Measurements from ENCODE around the gene PSMB7. TPM values are rescaled to one million over a fixed set of nuclear protein-coding genes. Genes with fewer than 3 reads are reported as not detected.

Gene PSMB7
- total RNA-seq, 1 donor, result 209 TPM

DNA sequence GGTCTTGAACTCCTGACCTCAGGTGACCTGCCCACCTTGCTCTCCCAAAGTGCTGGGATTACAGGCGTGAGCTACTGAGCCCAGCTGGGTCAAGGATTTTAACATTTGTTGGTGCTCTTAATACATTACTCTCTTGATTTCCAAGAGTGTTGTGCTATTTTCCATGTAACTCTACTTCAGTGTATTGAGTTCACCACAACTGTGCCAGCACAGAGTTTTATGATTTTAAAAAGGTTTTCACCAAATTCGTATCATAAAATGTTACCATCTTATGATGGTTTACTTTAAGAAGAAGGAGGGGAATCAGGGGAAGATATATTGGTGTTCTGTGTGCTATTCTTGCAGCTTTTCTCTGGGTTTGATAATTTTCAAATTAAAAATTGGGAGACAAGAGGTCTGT is 28.4 kb upstream of the PSMB7 start:
- TF ChIP-seq, protein P1, sequence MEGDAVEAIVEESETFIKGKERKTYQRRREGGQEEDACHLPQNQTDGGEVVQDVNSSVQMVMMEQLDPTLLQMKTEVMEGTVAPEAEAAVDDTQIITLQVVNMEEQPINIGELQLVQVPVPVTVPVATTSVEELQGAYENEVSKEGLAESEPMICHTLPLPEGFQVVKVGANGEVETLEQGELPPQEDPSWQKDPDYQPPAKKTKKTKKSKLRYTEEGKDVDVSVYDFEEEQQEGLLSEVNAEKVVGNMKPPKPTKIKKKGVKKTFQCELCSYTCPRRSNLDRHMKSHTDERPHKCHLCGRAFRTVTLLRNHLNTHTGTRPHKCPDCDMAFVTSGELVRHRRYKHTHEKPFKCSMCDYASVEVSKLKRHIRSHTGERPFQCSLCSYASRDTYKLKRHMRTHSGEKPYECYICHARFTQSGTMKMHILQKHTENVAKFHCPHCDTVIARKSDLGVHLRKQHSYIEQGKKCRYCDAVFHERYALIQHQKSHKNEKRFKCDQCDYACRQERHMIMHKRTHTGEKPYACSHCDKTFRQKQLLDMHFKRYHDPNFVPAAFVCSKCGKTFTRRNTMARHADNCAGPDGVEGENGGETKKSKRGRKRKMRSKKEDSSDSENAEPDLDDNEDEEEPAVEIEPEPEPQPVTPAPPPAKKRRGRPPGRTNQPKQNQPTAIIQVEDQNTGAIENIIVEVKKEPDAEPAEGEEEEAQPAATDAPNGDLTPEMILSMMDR (IDR thresholded peaks at IDR 0.05; ENCODE audit: insufficient read depth, low read length), result no peak
- DNase-seq (ENCODE audit: low read depth), result no peak
- H3K4me3 ChIP-seq (ENCODE audit: low read depth, low read length), result no peak overlapping the region

- H3K4me3 ChIP-seq (ENCODE audit: low read depth, low read length), result no peak overlapping the region
- TF ChIP-seq, protein P1 (IDR thresholded peaks at IDR 0.05; ENCODE audit: insufficient read depth, low read length), result no peak
- no peak for DNase-seq (ENCODE audit: low read depth)
Observed at GRCh38 chr9:124442826-124443225, 27.6 kb upstream of the PSMB7 start.

GRCh38 chr9:124442379-124442778 is 27.1 kb upstream of the PSMB7 start:
- TF ChIP-seq, protein P1 (IDR thresholded peaks at IDR 0.05; ENCODE audit: insufficient read depth, low read length), result no peak
- no peak overlapping the region for H3K4me3 ChIP-seq (ENCODE audit: low read depth, low read length)
- DNase-seq (ENCODE audit: low read depth), result no peak

GRCh38 chr9:124441291-124441690 is 26.0 kb upstream of the PSMB7 start:
- H3K4me3 ChIP-seq (ENCODE audit: low read depth, low read length), result no peak overlapping the region
- TF ChIP-seq, protein P1 (IDR thresholded peaks at IDR 0.05; ENCODE audit: insufficient read depth, low read length), result no peak
- no peak for DNase-seq (ENCODE audit: low read depth)

- no peak for DNase-seq (ENCODE audit: low read depth)
- no peak overlapping the region for H3K4me3 ChIP-seq (ENCODE audit: low read depth, low read length)
- TF ChIP-seq, protein P1 (IDR thresholded peaks at IDR 0.05; ENCODE audit: insufficient read depth, low read length), result no peak
Observed at GRCh38 chr9:124440786-124441185, 25.5 kb upstream of the PSMB7 start.

GRCh38 chr9:124439686-124440243 is 24.5 kb upstream of the PSMB7 start:
- no peak overlapping the region for H3K4me3 ChIP-seq (ENCODE audit: low read depth, low read length)
- no peak for DNase-seq (ENCODE audit: low read depth)
- TF ChIP-seq, protein P1 (IDR thresholded peaks at IDR 0.05; ENCODE audit: insufficient read depth, low read length), result no peak

GRCh38 chr9:124439086-124439485 is 23.8 kb upstream of the PSMB7 start:
- no peak for DNase-seq (ENCODE audit: low read depth)
- H3K4me3 ChIP-seq (ENCODE audit: low read depth, low read length), result no peak overlapping the region
- TF ChIP-seq, protein P1 (IDR thresholded peaks at IDR 0.05; ENCODE audit: insufficient read depth, low read length), result no peak
